HG02970 (cell line): ENCODE data around the gene KAT6B.
"Not testable (repeated sequence)": the region's sequence is repeated elsewhere in the genome, so short reads cannot be mapped to it uniquely, and the experiment has no call there.

Experiments
- ATAC-seq: cut with Tn5 transposase; IDR thresholded peaks from one replicate; pipeline ENCODE4 v1.9.1; 2021; ENCODE audit warnings: mild to moderate bottlenecking, moderate library complexity, moderate number of reproducible peaks; ENCODE audit not compliant: unreplicated experiment, low FRiP score

Gene KAT6B

DNA sequence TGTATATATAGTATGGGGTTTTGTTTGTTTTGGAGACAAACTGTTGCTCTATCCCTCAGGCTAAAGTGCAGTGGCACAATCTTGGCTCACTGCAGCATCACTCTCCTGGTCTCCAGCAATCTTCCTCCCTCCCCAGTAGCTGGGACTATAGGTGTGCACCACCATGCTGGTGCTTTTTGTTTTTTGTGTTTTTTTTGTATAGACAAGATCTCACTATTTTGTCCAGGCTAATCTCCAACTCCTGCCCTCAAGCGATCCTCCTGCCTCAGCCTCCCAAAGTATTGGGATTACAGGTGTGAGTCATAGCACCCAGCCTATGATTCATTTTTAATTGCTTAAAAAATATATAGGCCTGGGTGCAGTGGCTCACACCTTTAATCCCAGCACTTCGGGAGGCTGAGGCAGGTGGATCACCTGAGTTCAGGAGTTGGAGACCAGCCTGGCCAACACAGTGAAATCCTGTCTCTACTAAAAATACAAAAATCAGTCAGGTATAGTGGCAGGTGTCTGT, 229.6 kb downstream of the KAT6B start:
- ATAC-seq, result not testable (repeated sequence)

GRCh38 chr10:75057680-75058079, 231.3 kb downstream of the KAT6B start:
- ATAC-seq, result no peak

DNA sequence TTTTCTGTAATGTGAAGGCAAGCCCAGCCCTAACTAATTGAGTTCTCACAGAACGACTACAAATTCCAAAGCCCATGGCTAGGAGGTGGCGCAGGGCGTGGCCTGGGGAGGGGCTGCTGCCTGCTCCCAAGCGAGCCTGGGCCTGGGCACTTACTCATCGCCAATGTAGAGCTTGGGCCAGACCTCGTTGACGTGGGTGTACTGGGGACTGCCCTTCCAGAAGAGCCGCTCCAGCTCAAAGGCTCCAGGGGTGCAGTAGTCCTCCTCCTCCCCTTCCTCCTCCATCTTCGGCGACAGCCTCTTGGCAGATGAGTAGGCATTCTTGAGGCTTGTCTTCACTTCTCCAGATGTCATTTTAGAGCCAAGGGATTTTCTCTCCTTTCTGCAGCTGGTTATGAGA, 231.8 kb downstream of the KAT6B start:
- ATAC-seq, result no peak

GRCh38 chr10:75061709-75062505, 235.5 kb downstream of the KAT6B start:
- no peak for ATAC-seq

- no peak for ATAC-seq
These were observed 236.3 kb downstream of the KAT6B start for GRCh38 chr10:75062506-75063299.

GRCh38 chr10:75063461-75064230, 237.2 kb downstream of the KAT6B start:
- ATAC-seq, result no peak

DNA sequence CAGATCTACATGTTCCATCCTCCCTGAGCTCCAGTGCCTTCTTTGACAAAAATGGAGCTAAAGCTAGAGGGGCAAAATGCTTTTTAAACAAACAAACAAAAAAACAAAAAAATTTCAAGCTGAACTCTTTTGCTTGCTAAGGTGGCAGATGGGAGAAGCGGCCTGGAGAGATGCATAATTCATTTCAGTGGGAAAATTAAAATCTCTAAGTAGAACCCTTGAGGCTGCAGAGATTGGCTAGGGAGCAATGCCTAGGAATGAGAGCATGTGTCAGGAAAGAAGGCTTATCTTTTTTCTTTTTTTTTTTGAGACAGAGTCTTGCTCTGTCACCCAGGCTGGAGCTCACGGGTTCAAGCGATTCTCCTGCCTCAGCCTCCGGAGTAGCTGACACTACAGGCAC, 238.7 kb downstream of the KAT6B start:
- ATAC-seq, result no peak

- ATAC-seq, result no peak
These were observed 239.9 kb downstream of the KAT6B start for GRCh38 chr10:75066271-75066670.

GRCh38 chr10:75067272-75067671, 240.9 kb downstream of the KAT6B start:
- no peak for ATAC-seq

- no peak for ATAC-seq
These were observed 242.1 kb downstream of the KAT6B start for GRCh38 chr10:75068523-75068922.

DNA sequence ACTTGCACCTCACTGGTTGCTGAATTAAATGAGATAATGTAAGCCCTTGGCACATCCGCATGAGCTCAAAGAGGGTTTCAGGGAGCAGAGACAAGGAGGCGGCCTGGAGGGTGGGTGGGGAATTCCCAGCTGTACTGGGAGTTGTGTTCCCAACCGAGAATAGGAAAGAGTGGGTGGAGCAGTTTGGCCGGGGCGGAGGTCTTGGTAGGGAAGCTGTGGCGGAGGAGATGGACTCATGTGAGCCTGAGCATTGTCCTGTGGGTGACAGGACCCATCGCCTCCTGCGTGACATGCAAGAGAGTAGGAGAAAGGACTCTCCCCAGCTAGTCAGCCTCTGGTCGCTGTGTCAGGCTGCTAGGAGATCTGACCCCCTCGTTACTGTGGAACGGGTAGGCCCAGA, 244.1 kb downstream of the KAT6B start:
- ATAC-seq, result no peak

- ATAC-seq, result no peak
These were observed 244.6 kb downstream of the KAT6B start for GRCh38 chr10:75070961-75071428.

DNA sequence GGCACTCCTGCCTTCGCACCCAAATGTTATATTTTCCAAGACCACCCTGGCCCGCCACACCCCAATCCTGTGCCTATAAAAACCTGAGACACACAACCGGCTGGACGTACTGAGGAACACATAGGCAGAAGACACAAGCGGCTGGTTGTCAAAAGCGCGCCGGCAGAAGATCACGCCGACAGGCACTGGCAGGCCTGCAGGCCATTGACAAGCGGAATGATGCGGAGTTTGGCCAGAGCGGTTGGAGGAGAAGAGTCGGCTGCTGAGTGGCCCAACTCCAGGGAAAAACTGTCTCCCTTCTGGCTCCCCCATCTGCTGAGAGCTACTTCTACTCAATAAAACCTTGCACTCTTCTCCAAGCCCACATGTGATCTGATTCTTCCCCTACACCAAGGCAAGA, 245.4 kb downstream of the KAT6B start:
- no peak for ATAC-seq

- ATAC-seq, result no peak
These were observed 246.3 kb downstream of the KAT6B start for GRCh38 chr10:75072727-75073126.

- ATAC-seq, result no peak
These were observed 247.0 kb downstream of the KAT6B start for GRCh38 chr10:75073442-75073841.

DNA sequence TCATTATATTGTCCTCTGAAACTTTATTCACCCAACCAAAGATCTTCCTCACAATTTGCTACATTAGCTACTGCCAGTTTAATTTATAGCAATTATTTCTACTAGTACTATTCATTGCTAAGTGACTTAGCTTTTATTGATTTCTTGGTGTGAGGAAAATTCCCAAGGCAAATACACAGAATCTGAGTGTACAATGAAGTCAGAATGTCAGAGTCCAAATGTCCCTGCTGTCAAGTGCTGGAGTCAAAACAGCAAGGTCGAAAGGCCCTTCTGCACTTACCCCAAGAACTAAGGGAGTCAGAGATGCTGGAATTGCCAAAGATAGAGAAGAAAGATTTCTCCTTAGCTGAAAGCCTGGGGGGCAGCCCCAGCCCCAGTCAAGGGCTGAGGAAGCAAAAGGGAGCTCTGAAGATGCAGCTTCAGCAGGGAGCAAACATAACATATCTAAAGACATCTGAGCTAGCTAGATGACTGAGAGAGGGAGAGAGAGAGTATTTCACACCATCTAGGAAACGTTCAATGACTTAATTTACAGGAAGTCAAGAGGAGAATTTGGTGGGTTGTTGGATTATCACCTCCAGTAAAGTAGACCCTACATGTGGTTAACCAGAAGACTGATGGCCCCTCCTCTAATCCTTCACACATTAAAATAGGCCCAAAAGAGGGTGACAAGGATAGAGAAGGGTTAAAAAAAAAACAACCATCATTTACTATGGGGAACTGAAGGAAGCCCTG, 248.5 kb downstream of the KAT6B start:
- ATAC-seq, result no peak

DNA sequence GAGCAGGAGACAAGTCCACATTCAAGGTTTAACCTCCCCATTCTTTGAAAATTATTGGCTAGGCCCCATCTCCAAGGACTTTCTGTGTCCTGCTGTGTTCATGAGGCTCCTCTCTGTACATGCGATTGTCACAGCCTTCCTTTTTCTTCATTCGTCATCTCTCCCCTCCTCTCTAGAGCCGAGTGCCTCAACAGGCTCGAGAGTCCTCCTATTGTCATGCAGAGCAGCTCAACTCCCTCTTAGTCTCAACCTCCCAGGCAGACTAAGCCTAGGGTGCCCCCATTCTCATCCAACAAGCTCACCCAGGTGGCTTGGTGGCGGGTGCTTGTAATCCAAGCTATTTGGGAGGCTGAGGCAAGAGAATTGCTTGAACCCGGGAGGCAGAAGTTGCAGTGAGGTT, 249.9 kb downstream of the KAT6B start:
- no peak for ATAC-seq

GRCh38 chr10:75079436-75080083, 253.2 kb downstream of the KAT6B start:
- ATAC-seq, result no peak

GRCh38 chr10:75080554-75080953, 254.2 kb downstream of the KAT6B start:
- no peak for ATAC-seq

- no peak for ATAC-seq
These were observed 255.0 kb downstream of the KAT6B start for GRCh38 chr10:75081379-75081778.
